ENCODE measurements around the gene KCNK1. TPM values are rescaled to one million over a fixed set of nuclear protein-coding genes. Genes with fewer than 3 reads are reported as not detected.
"Not testable (repeated sequence)": the region's sequence is repeated elsewhere in the genome, so short reads cannot be mapped to it uniquely, and the experiment has no call there.

KCNK1 gene
- total RNA-seq, 3 donors from 2014 or later, result 22.2 to 44.8 (median 43.6) TPM

DNA sequence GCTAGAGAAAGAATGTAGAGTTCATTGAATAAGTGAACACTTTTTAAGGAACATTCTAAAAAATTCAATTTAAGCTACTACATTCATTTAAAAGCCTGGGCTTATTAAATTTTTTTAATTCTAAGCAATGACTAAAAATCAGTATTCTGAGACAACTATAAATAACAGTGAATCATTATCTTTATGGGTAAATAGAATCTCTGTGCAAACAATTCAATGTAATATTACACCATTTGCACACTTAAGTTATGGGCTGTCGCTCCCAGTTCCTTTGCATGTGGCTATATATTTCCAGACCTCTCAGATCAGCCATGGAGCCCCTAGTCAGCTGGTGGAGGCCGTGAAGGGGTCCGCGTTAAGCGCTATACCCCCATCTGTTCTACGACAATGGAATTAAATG, 65.1 kb downstream of the KCNK1 start:
- TF ChIP-seq, protein P1, sequence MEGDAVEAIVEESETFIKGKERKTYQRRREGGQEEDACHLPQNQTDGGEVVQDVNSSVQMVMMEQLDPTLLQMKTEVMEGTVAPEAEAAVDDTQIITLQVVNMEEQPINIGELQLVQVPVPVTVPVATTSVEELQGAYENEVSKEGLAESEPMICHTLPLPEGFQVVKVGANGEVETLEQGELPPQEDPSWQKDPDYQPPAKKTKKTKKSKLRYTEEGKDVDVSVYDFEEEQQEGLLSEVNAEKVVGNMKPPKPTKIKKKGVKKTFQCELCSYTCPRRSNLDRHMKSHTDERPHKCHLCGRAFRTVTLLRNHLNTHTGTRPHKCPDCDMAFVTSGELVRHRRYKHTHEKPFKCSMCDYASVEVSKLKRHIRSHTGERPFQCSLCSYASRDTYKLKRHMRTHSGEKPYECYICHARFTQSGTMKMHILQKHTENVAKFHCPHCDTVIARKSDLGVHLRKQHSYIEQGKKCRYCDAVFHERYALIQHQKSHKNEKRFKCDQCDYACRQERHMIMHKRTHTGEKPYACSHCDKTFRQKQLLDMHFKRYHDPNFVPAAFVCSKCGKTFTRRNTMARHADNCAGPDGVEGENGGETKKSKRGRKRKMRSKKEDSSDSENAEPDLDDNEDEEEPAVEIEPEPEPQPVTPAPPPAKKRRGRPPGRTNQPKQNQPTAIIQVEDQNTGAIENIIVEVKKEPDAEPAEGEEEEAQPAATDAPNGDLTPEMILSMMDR (IDR thresholded peaks at IDR 0.05), result no peak

GRCh38 chr1:233679591-233680373, 65.9 kb downstream of the KCNK1 start:
- intact Hi-C loops (cut with DNase I, micrococcal nuclease), result no loop called here

More for the DNA sequence above, 65.1 kb downstream of the KCNK1 start:
- no peaks in the 10 kb centered on the region for H3K4me1 ChIP-seq (ENCODE audit: low read depth)
- H3K9me3 ChIP-seq, result no peaks in the 10 kb centered on the region
- H3K4me3 ChIP-seq, result no peak overlapping the region
- DNase-seq, result no peak
- intact Hi-C loops (cut with DNase I, micrococcal nuclease), result no loop called here
- H3K36me3 ChIP-seq (ENCODE audit: low read depth), result no peaks in the 10 kb centered on the region
- ATAC-seq, result no peak

GRCh38 chr1:233681285-233681684, 67.4 kb downstream of the KCNK1 start:
- TF ChIP-seq, protein P1 (IDR thresholded peaks at IDR 0.05), result no peak
- H3K9me3 ChIP-seq, result no peaks in the 10 kb centered on the region
- no peaks in the 10 kb centered on the region for H3K4me1 ChIP-seq (ENCODE audit: low read depth)
- ATAC-seq, result no peak
- no peaks in the 10 kb centered on the region for H3K36me3 ChIP-seq (ENCODE audit: low read depth)
- H3K4me3 ChIP-seq, result no peak overlapping the region
- DNase-seq, result no peak
- intact Hi-C loops (cut with DNase I, micrococcal nuclease), result no loop called here

More at GRCh38 chr1:233679591-233680373, 65.9 kb downstream of the KCNK1 start:
- TF ChIP-seq, protein P1 (IDR thresholded peaks at IDR 0.05), result no peak
- H3K36me3 ChIP-seq (ENCODE audit: low read depth), result no peaks in the 10 kb centered on the region
- no peaks in the 10 kb centered on the region for H3K9me3 ChIP-seq
- no peak for ATAC-seq
- no peaks in the 10 kb centered on the region for H3K4me1 ChIP-seq (ENCODE audit: low read depth)
- DNase-seq, result no peak
- no peak overlapping the region for H3K4me3 ChIP-seq

DNA sequence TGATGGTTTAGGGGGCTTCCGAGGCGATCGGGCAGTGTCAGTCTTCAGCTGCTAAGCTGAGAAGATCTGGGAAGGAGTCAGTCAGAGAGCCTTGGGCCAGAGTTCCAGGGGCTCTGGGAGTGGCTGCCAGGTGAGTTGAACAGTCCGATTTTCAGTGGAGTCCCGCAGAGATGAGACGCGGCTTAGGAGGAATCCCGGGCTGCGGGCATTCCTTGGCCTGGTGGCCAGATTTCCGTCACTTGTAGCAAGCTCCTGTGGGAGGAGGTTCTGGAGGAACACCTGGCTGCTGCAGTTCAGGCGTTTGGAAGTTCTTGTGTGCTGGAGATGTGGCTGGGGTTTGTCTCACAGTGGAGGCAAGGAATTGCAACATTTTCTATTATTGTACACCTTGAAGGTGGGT, 72.7 kb downstream of the KCNK1 start:
- ATAC-seq; H3K36me3 ChIP-seq (ENCODE audit: low read depth); DNase-seq; intact Hi-C loops (cut with DNase I, micrococcal nuclease); H3K4me3 ChIP-seq; H3K9me3 ChIP-seq; H3K4me1 ChIP-seq (ENCODE audit: low read depth): not testable (repeated sequence)

DNA sequence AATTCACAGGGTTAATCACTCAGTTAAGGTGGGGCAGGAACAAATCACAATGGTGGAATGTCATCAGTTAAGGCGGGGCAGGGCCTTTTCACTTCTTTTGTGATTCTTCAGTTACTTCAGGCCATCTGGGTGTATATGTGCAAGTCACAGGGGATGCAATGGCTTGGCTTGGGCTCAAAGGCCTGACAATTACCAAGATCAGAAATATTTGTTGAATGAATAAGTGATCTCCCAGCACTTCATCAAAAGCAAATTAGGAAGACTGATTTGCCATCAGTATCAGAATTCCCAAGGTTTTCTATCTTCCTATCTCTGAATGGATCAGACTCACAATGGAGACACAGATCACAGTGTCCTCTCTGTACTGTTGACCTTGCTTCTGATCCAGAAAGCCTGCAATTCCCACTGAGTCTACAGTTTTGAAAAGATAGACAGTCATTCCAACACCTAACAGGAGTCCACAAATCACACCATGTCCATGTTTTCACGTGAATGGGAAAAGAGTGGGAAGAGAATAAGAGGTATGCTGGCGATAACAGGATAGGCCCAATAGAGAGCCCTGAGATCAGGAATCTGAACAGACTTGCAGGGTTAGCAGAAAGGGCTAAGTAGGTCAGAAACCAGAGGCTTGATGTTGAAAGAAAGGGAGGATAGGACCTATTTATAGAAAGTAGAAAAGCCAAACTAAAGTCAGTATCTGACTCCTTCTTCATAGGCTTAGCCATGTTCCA, 75.3 kb downstream of the KCNK1 start:
- H3K4me1 ChIP-seq (ENCODE audit: low read depth), result no peaks in the 10 kb centered on the region
- H3K9me3 ChIP-seq, result no peaks in the 10 kb centered on the region
- intact Hi-C loops (cut with DNase I, micrococcal nuclease), result no loop called here
- H3K36me3 ChIP-seq (ENCODE audit: low read depth), result no peaks in the 10 kb centered on the region
- ATAC-seq (no peak), DNase-seq (no peak)
- H3K4me3 ChIP-seq, result no peak overlapping the region
- TF ChIP-seq, protein P1 (IDR thresholded peaks at IDR 0.05), result no peak

DNA sequence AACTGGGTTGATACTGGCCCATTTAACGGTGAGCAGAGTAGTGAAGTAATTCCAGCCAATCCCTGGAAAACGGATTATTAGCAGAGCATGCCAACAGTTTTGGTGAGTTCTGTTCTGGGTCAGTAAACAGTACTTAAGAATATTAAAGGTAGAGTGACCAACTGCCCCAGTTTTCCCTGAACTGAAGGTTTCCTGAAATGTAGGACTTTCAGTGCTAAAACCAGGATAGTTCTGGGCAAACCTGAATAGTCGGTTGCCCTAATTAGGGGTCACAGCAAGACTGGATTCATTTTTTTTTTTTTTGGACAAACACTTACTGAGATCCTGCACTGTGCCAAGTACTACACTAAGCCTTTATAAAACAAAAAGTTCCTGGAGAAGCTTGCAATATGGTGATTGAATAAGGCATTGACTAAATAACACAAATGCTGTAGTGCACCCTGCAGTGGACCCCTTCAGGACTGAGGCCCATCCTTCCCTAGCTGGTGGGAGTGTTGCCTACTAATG, 75.9 kb downstream of the KCNK1 start:
- DNase-seq (no peak), ATAC-seq (no peak)
- no peaks in the 10 kb centered on the region for H3K4me1 ChIP-seq (ENCODE audit: low read depth)
- no peak overlapping the region for H3K4me3 ChIP-seq
- TF ChIP-seq, protein P1 (IDR thresholded peaks at IDR 0.05), result no peak
- no peaks in the 10 kb centered on the region for H3K9me3 ChIP-seq
- intact Hi-C loops (cut with DNase I, micrococcal nuclease), result no loop called here
- no peaks in the 10 kb centered on the region for H3K36me3 ChIP-seq (ENCODE audit: low read depth)
